ENCODE data around the gene CRACDL. TPM values are rescaled to one million over a fixed set of nuclear protein-coding genes. Genes with fewer than 3 reads are reported as not detected.

Gene CRACDL
- total and polyA plus RNA-seq, 3 experiments from 2014 or later, result 0.22 to 1.2 (median 0.27) TPM

DNA sequence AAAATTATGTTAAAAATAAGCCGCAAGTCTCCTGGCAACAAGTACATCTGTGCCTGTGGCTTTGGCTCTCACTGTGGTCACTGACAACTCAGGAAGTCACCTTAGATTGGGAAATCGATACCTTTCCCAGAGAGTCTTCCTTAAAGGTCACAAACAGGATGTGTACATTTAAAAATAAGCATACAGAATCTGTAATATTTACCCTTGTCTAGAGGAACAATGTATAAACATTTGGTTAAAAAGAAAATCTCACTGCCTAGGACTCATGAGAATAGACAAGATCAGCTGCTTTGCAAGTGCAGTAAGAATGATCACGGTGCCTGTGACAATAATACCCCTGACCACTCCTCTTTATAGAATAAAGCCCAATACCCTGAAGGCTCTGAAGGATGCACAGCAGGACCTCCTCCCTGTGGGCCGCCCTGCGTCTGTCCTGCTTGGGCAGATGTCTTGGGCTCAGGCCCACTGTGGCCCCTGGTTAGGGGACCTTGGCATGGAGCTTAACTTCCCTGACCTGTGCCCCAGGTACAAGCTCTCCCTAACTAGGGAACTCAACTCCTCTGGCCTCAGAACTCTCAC lies 107.1 kb downstream of the CRACDL start:
- peaks cover 56 to 98% (median 83%) of the 10 kb centered on the region in 3 donors for H3K4me1 Mint-ChIP-seq
- H3K4me3 ChIP-seq (ENCODE audit: low read length), result peak overlapping the region; percentile 15
- no peaks in the 10 kb centered on the region for H3K9me3 ChIP-seq (ENCODE audit: low read length)
- H3K27me3 Mint-ChIP-seq, result peaks cover 0 to 1% of the 10 kb centered on the region in 2 donors
- POLR2A ChIA-PET, result interaction anchor here (1.2 to 1.8 kb wide), 2 partner anchors 99 to 165 kb away, joined by 3 to 6 read pairs; no protein-coding TSS in a partner anchor
- peak overlapping the region in 6 of 7 donors; percentile 7 to 68 (median 58) for H3K4me3 Mint-ChIP-seq
- no peaks in the 10 kb centered on the region for H3K36me3 Mint-ChIP-seq
- CTCF ChIA-PET, result interaction anchor here (2.7 kb wide), 1 partner anchor 180 kb away, joined by 14 read pairs; no protein-coding TSS in a partner anchor
- H3K4me1 ChIP-seq (ENCODE audit: insufficient read depth, low read length), result peaks cover 32% of the 10 kb centered on the region
- H3K9me3 Mint-ChIP-seq, result no peaks in the 10 kb centered on the region
- H3K27ac Mint-ChIP-seq, result peak overlapping the region; percentile 21 to 95 (median 87)
- H3K36me3 ChIP-seq (ENCODE audit: insufficient read depth, low read length), result no peaks in the 10 kb centered on the region
- H3K27me3 ChIP-seq (ENCODE audit: insufficient read depth, low read length, poor library complexity, severe bottlenecking), result no peaks in the 10 kb centered on the region
- no peak overlapping the region for H3K27ac ChIP-seq (ENCODE audit: low read depth, low read length)
- DNase-seq, result peak in 3 of 5 donors; percentile 17 to 58 (median 24)

DNA sequence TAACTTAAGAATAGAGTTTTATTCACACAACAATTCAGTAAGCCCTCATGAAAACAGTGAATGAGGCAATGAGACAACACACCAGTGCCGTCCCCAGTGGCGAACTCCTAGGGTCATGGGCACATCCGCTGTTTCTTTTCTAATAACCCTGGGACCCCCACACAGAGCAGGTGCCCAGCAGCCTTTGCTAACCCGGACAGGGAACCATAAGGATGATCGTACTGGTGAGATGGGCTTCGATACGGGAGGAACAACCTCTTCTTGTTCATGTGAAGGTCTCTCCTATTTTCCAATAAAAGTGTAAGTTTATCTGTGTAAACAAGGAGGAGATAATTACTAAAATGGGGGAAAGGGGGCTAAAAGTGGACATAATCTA lies 107.7 kb downstream of the CRACDL start:
- no peak overlapping the region for H3K4me3 ChIP-seq (ENCODE audit: low read length)
- H3K4me1 ChIP-seq (ENCODE audit: insufficient read depth, low read length), result peaks cover 33% of the 10 kb centered on the region
- Mint-ChIP-seq H3K4me1 (peaks cover 56 to 98% (median 83%) of the 10 kb centered on the region in 3 donors), H3K27me3 (peaks cover 0 to 3% of the 10 kb centered on the region in 2 donors), H3K36me3 (peaks cover 0 to 2% (median 0%) of the 10 kb centered on the region in 3 donors), H3K9me3 (no peaks in the 10 kb centered on the region), H3K27ac (peak overlapping the region; percentile 14 to 91 (median 82)), H3K4me3 (peak overlapping the region; percentile 17 to 74 (median 64))
- H3K27me3 ChIP-seq (ENCODE audit: insufficient read depth, low read length, poor library complexity, severe bottlenecking), result no peaks in the 10 kb centered on the region
- H3K27ac ChIP-seq (ENCODE audit: low read depth, low read length), result no peak overlapping the region
- CTCF ChIA-PET, result interaction anchor here (2.7 kb wide), 1 partner anchor 179 kb away, joined by 14 read pairs; no protein-coding TSS in a partner anchor
- H3K36me3 ChIP-seq (ENCODE audit: insufficient read depth, low read length), result no peaks in the 10 kb centered on the region
- no peak for DNase-seq
- H3K9me3 ChIP-seq (ENCODE audit: low read length), result no peaks in the 10 kb centered on the region
- POLR2A ChIA-PET, result interaction anchor here (1.8 kb wide), 1 partner anchor 164 kb away, joined by 6 read pairs; no protein-coding TSS in a partner anchor

DNA sequence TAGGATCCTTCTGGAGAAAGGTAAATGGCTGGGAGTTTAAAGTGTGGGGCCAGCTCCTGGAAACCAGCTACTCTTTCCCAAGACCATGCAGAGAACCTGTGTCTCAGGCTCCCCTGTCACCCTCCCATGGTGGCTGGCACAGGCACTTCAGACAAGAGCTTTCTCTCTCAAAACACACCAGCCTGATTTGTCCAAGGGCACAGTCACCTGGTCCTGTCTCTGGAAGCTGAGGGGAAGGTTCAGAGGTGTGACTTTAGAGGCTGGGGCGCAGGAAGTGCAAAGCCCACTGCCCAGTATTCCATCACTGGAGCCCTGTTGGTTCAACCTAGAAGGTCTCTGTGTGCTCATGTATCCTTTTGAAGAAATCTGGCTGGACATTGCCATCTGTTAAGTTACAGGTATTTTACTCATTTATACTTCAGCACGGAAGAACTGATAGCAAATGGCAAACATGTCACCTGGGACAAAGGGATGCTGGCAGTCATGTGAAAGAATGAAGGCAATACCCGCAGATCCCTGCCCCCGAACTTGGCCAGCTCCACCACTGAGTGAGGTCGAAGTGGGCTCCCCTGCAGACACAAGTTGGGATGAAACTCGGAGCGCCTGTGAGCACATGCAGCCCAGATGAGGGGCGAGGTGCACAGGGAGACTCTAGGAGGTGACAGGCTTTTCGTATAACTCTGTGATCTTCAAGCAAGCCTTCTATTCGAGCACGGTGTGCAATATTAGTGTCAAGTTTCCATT lies 108.2 kb downstream of the CRACDL start:
- Histone ChIP-seq H3K36me3 (ENCODE audit: insufficient read depth, low read length) (no peaks in the 10 kb centered on the region), H3K4me3 (ENCODE audit: low read length) (no peak overlapping the region), H3K27me3 (ENCODE audit: insufficient read depth, low read length, poor library complexity, severe bottlenecking) (no peaks in the 10 kb centered on the region), H3K4me1 (ENCODE audit: insufficient read depth, low read length) (peaks cover 29% of the 10 kb centered on the region), H3K27ac (ENCODE audit: low read depth, low read length) (no peak overlapping the region), H3K9me3 (ENCODE audit: low read length) (no peaks in the 10 kb centered on the region)
- H3K27ac Mint-ChIP-seq, result peak overlapping the region; percentile 21 to 91 (median 64)
- no peaks in the 10 kb centered on the region for H3K9me3 Mint-ChIP-seq
- peak overlapping the region in 4 of 7 donors; percentile 26 to 74 (median 50) for H3K4me3 Mint-ChIP-seq
- DNase-seq, result no peak
- H3K27me3 Mint-ChIP-seq, result peaks cover 0 to 4% of the 10 kb centered on the region in 2 donors
- H3K4me1 Mint-ChIP-seq, result peaks cover 52 to 94% (median 79%) of the 10 kb centered on the region in 3 donors
- peaks cover 0 to 3% (median 0%) of the 10 kb centered on the region in 3 donors for H3K36me3 Mint-ChIP-seq
- CTCF ChIA-PET, result interaction anchor here (1.6 kb wide), 1 partner anchor 178 kb away, joined by 7 read pairs; no protein-coding TSS in a partner anchor
- POLR2A ChIA-PET, result interaction anchor here (0.6 kb wide), 1 partner anchor 167 kb away, joined by 3 read pairs; no protein-coding TSS in a partner anchor

DNA sequence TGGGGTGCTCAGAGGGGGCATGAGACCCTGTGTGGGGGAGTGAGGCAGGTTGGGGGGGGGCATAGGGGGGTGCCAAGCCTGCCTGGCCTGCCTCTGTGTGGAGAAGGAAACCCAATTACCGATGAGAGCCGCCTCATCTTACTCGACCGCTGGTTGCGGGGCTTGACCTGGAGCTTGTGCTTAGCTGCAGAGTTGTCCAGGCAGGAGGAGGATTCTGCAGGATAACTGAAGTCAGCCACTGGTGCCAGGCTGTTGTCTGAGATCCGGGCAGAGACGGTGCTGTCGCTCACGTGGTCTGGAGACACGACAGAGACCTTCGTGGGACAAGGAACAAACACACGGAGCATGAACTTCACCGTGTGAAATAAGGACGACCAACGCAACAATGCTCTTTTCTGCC lies 109.2 kb downstream of the CRACDL start:
- CTCF ChIA-PET, result interaction anchor here (1.6 kb wide), 1 partner anchor 177 kb away, joined by 7 read pairs; no protein-coding TSS in a partner anchor
- H3K4me3 Mint-ChIP-seq, result peak overlapping the region in 1 of 7 donors; percentile 68
- H3K9me3 Mint-ChIP-seq, result no peaks in the 10 kb centered on the region

DNA sequence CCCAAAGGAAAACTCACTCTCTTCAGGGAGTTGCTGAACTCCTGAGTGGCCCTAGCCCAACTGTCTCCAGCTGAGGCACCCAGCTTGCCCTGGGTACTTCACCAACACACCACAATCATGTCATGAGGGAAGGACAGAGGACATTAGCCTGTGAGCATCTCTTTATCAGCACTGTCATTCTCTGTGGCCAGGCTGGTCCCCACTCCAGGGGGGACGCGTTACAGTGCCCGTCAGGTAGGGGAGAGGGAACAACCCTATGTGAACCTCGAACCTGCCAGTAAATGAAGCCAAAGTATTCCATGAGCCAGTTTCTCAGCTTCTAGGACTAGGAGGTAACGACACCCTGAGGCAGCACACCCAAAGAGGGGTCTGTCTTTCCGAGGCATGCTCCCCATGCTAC lies 110.2 kb downstream of the CRACDL start:
- Mint-ChIP-seq H3K4me3 (no peak overlapping the region), H3K4me1 (peaks cover 42 to 81% (median 65%) of the 10 kb centered on the region in 3 donors), H3K27me3 (peaks cover 0 to 4% of the 10 kb centered on the region in 2 donors), H3K27ac (peak overlapping the region in 7 of 8 donors; percentile 13 to 86 (median 68)), H3K36me3 (peaks cover 0 to 3% (median 0%) of the 10 kb centered on the region in 3 donors), H3K9me3 (no peaks in the 10 kb centered on the region)
- Histone ChIP-seq H3K36me3 (ENCODE audit: insufficient read depth, low read length) (no peaks in the 10 kb centered on the region), H3K27ac (ENCODE audit: low read depth, low read length) (no peak overlapping the region), H3K4me3 (ENCODE audit: low read length) (no peak overlapping the region), H3K4me1 (ENCODE audit: insufficient read depth, low read length) (peaks cover 29% of the 10 kb centered on the region), H3K9me3 (ENCODE audit: low read length) (no peaks in the 10 kb centered on the region), H3K27me3 (ENCODE audit: insufficient read depth, low read length, poor library complexity, severe bottlenecking) (no peaks in the 10 kb centered on the region)
- POLR2A ChIA-PET, result no interaction called here
- no peak for DNase-seq
- CTCF ChIA-PET, result interaction anchor here (1.6 kb wide), 1 partner anchor 176 kb away, joined by 7 read pairs; no protein-coding TSS in a partner anchor

More for the DNA sequence above, 109.2 kb downstream of the CRACDL start:
- H3K4me1 ChIP-seq (ENCODE audit: insufficient read depth, low read length), result peaks cover 29% of the 10 kb centered on the region
- no peak overlapping the region for H3K27ac ChIP-seq (ENCODE audit: low read depth, low read length)
- Mint-ChIP-seq H3K27me3 (peaks cover 0 to 4% of the 10 kb centered on the region in 2 donors), H3K27ac (peak overlapping the region in 4 of 8 donors; percentile 56 to 83 (median 80)), H3K4me1 (peaks cover 43 to 84% (median 71%) of the 10 kb centered on the region in 3 donors), H3K36me3 (peaks cover 0 to 3% (median 0%) of the 10 kb centered on the region in 3 donors)
- no peak overlapping the region for H3K4me3 ChIP-seq (ENCODE audit: low read length)
- no peaks in the 10 kb centered on the region for H3K36me3 ChIP-seq (ENCODE audit: insufficient read depth, low read length)
- no peaks in the 10 kb centered on the region for H3K9me3 ChIP-seq (ENCODE audit: low read length)
- DNase-seq, result no peak
- no peaks in the 10 kb centered on the region for H3K27me3 ChIP-seq (ENCODE audit: insufficient read depth, low read length, poor library complexity, severe bottlenecking)
- POLR2A ChIA-PET, result no interaction called here

DNA sequence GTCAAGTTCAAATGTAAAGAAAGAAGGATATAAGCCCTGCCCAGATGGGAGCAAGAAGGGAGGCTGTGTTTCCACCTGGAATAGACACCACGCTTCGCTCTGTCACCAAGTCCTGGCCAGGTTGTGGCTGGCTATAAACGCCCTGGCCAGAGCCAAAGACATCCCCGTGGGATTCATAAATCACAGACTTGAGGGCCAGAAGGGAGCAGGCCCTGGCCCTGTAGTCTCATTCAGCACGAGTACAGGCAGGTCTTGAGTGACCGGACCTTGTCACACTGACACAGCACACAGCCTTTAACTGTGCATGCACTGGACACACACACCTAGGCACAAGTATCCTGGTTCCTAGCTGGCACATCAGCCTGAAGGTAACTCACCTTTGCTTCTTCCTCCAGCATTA lies 110.6 kb downstream of the CRACDL start:
- ChIA-PET CTCF (no interaction called here), POLR2A (no interaction called here)
- H3K27ac Mint-ChIP-seq, result peak overlapping the region in 5 of 8 donors; percentile 34 to 86 (median 84)
- DNase-seq, result no peak
- H3K4me1 Mint-ChIP-seq, result peaks cover 44 to 81% (median 62%) of the 10 kb centered on the region in 3 donors
- Histone ChIP-seq H3K27me3 (ENCODE audit: insufficient read depth, low read length, poor library complexity, severe bottlenecking) (no peaks in the 10 kb centered on the region), H3K4me1 (ENCODE audit: insufficient read depth, low read length) (peaks cover 29% of the 10 kb centered on the region), H3K27ac (ENCODE audit: low read depth, low read length) (no peak overlapping the region), H3K9me3 (ENCODE audit: low read length) (no peaks in the 10 kb centered on the region), H3K4me3 (ENCODE audit: low read length) (no peak overlapping the region), H3K36me3 (ENCODE audit: insufficient read depth, low read length) (no peaks in the 10 kb centered on the region)
- H3K9me3 Mint-ChIP-seq, result no peaks in the 10 kb centered on the region
- H3K36me3 Mint-ChIP-seq, result peaks cover 0 to 3% (median 0%) of the 10 kb centered on the region in 3 donors
- peaks cover 0 to 4% of the 10 kb centered on the region in 2 donors for H3K27me3 Mint-ChIP-seq
- no peak overlapping the region for H3K4me3 Mint-ChIP-seq

DNA sequence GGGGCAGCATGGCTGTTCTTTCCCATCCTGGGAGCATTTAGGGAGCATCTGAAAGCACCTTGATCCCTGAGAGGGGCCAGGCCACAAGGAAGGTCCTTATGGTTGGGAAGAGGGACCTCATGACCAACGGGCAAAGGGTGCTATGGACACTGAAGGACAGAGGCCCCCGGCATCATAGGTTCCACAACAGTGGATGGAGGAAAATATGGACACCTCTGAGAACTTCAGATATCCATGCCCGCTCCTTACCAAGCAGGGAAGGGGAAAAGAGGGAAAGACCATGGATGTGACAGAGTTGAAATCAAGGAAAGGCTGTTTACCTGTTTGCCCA lies 111.0 kb downstream of the CRACDL start:
- ChIA-PET CTCF (no interaction called here), POLR2A (no interaction called here)
- Histone ChIP-seq H3K27ac (ENCODE audit: low read depth, low read length) (no peak overlapping the region), H3K9me3 (ENCODE audit: low read length) (no peaks in the 10 kb centered on the region), H3K27me3 (ENCODE audit: insufficient read depth, low read length, poor library complexity, severe bottlenecking) (no peaks in the 10 kb centered on the region), H3K36me3 (ENCODE audit: insufficient read depth, low read length) (no peaks in the 10 kb centered on the region), H3K4me3 (ENCODE audit: low read length) (no peak overlapping the region), H3K4me1 (ENCODE audit: insufficient read depth, low read length) (peaks cover 29% of the 10 kb centered on the region)
- Mint-ChIP-seq H3K9me3 (no peaks in the 10 kb centered on the region), H3K27me3 (peaks cover 0 to 4% of the 10 kb centered on the region in 2 donors), H3K4me3 (no peak overlapping the region), H3K4me1 (peaks cover 44 to 77% (median 58%) of the 10 kb centered on the region in 3 donors), H3K27ac (peak overlapping the region in 7 of 8 donors; percentile 37 to 93 (median 70)), H3K36me3 (peaks cover 0 to 3% (median 0%) of the 10 kb centered on the region in 3 donors)
- DNase-seq, result no peak
